GM12891 (cell line): ENCODE measurements around the gene ZAP70.

Experiments
- PAX5 ChIP-seq: IDR thresholded peaks from 2 replicates; pipeline ENCODE4 v1.6.1; 2011; ENCODE audit warnings: low read length, moderate library complexity, mild to moderate bottlenecking; ENCODE audit not compliant: insufficient read depth, severe bottlenecking
- POLR2A ChIP-seq: IDR thresholded peaks from 2 replicates; pipeline ENCODE4 v1.6.1; 2011; ENCODE audit warnings: low read depth, low read length, control low read depth
- POLR2AphosphoS5 ChIP-seq: IDR thresholded peaks from 2 replicates; pipeline ENCODE4 v1.6.1; 2011; ENCODE audit warnings: low read depth, low read length, control low read depth
- POU2F2 ChIP-seq: IDR thresholded peaks from 2 replicates; pipeline ENCODE4 v1.6.1; 2011; ENCODE audit warnings: low read depth, mild to moderate bottlenecking, control low read depth, low read length, moderate library complexity
- SPI1 ChIP-seq: IDR thresholded peaks from 2 replicates; pipeline ENCODE4 v1.6.1; 2011; ENCODE audit warnings: low read depth, low read length, control low read depth
- TAF1 ChIP-seq: IDR thresholded peaks from 2 replicates; pipeline ENCODE4 v1.6.1; 2011; ENCODE audit warnings: low read depth, low read length, control low read depth

GRCh38 chr2:97726261-97727064 lies 13.1 kb downstream of the ZAP70 start:
- TF ChIP-seq POLR2A (no peak), POLR2AphosphoS5 (no peak), PAX5 (no peak), TAF1 (no peak), SPI1 (no peak), POU2F2 (no peak)
